Fibroblast of skin of left quadriceps (primary cell): Measurements from ENCODE around the gene ZNF677.
A peak's percentile ranks its signal among the peaks of the same experiment; 100 is the strongest.
"Not testable (repeated sequence)": the region's sequence is repeated elsewhere in the genome, so short reads cannot be mapped to it uniquely, and the experiment has no call there.

ENCODE experiments used
- DNase-seq, 2 experiments: peaks; one replicate each; pipeline ENCODE4 v3.0.0-alpha.2; 2013; ENCODE audit warnings: low read depth in 2 of 2

The ZNF677 gene

DNA sequence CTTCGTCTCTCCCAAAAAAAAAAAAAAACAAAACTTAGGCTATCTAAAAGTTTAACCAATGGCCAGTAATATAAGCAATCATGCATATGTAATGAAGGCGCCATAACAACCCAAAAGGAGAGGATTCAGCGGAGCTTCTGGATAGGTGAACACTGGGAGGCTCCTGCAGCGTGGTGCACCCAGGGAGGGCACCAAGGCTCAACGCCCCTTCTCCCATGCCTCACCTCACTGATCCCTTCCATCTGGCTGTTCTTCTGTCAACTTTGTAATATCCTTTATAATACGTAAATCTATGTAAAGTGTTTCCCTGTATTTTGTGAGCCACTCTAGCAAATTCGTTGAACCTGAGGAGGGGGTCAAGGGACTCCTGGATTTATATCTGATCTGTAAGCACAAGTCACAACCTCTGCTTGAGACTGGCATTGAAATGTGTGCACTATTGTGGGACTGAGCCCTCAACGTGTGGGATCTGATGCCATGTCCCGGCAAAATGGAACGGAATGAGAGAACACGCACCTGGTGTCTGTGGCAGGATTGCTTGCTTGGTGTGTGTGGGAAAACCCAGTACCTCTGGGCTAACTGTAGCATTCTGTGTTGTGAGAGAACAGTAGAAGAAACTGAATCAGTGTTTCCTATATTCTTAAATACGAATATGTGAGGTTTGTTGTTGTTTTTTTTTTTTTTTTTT lies 61.0 kb downstream of the ZNF677 start:
- DNase-seq = no peak

DNA sequence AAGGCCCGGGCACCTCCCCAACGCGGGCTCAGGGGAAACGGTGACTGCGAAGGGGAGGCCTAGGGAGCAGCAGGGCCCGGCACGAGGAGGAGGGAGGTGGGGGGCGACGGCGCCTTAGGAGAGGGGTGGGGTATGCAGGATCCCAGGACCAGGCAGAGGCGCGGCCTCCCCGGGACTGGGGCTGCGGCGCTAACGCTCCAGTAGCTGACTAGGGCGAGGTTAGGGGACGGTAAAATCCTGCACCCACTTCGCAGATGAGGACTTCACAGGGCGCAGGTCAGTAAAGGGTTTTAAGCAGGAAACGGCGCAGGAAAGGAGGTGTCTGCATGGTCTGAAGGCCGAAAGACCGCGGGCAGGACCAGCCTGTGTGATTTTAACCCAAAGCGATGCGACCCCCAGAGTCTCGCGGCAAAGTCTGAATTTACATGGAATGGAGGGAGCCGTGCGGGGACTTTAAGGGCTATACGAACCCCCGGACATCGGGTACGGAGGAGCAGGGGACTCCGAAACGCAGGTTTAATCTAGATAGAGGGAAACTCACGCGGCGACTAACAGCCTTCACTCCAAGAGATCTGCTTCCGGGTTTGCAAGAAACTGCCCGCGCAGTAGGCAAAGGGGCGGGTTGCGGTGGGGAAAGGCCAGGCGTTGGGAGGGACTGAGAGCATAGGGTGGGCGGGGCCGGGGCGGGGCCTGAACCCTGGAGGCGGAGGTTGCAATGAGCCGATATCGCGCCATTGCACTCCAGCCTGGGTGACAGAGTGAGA lies 61.7 kb downstream of the ZNF677 start, which contains the start of gene ZNF665:
Gene ZNF665, minus strand, starts transcription at position 588 of the 764 bp plus-strand sequence. CDS start 10,460 bp downstream, outside the sequence.
- peak; percentile 64 for DNase-seq

GRCh38 chr19:53190253-53190652 lies 64.4 kb downstream of the ZNF677 start:
- no peak for DNase-seq

DNA sequence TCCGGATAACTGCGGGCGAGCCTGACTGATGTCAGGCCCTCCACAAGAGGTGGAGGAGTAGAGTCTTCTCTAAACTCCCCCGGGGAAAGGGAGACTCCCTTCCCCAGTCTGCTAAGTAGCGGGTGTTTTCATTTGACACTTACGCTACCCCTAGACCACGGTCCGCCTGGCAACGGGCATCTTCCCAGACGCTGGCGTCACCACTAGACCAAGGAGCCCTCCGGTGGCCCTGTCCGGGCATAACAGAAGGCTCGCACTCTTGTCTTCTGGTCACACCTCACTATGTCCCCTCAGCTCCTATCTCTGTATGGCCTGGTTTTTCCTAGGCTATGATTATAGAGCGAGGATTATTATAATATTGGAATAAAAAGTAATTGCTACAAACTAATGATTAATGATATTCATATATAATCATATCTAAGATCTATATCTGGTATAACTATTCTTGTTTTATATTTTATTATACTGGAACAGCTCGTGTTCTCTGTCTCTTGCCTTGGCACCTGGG lies 64.9 kb downstream of the ZNF677 start:
- DNase-seq = not testable (repeated sequence)
